Effector memory CD4-positive, alpha-beta T cell (primary cell): ENCODE data around the gene RAPGEF6.
"Not testable (repeated sequence)": the region's sequence is repeated elsewhere in the genome, so short reads cannot be mapped to it uniquely, and the experiment has no call there.

Source experiments
- DNase-seq, 3 donors: peaks; one replicate each; pipeline ENCODE4 v3.0.0-alpha.2; 2020
- H3K27ac ChIP-seq: 2 replicates; pipeline ENCODE4 v1.7.0; 2013; ENCODE audit warnings: mild to moderate bottlenecking, low read length, moderate library complexity; ENCODE audit not compliant: insufficient read depth, poor library complexity, severe bottlenecking
- H3K27me3 ChIP-seq: replicated peaks from 2 replicates; pipeline ENCODE4 v1.7.0; 2013; ENCODE audit warnings: mild to moderate bottlenecking, low read length; ENCODE audit not compliant: insufficient read depth, control insufficient read depth, poor library complexity, severe bottlenecking
- H3K36me3 ChIP-seq: 2 replicates; pipeline ENCODE4 v1.7.0; 2013; ENCODE audit warnings: mild to moderate bottlenecking, low read length, moderate library complexity; ENCODE audit not compliant: control insufficient read depth, insufficient read depth
- H3K4me1 ChIP-seq: 2 replicates; pipeline ENCODE4 v1.7.0; 2013; ENCODE audit warnings: low read length, mild to moderate bottlenecking; ENCODE audit not compliant: control insufficient read depth, insufficient read depth, poor library complexity, severe bottlenecking
- H3K4me3 ChIP-seq: 2 replicates; pipeline ENCODE4 v1.7.0; 2013; ENCODE audit warnings: low read length, low read depth, mild to moderate bottlenecking; ENCODE audit not compliant: insufficient read depth, poor library complexity, severe bottlenecking
- H3K9me3 ChIP-seq: 2 replicates; pipeline ENCODE4 v1.7.0; 2013; ENCODE audit warnings: mild to moderate bottlenecking, low read length, moderate library complexity; ENCODE audit not compliant: control insufficient read depth
- total RNA-seq, 3 donors: gene quantifications; one replicate each; lab custom pipeline; 2026; lab: John Stamatoyannopoulos, UW

RAPGEF6 gene, protein sequence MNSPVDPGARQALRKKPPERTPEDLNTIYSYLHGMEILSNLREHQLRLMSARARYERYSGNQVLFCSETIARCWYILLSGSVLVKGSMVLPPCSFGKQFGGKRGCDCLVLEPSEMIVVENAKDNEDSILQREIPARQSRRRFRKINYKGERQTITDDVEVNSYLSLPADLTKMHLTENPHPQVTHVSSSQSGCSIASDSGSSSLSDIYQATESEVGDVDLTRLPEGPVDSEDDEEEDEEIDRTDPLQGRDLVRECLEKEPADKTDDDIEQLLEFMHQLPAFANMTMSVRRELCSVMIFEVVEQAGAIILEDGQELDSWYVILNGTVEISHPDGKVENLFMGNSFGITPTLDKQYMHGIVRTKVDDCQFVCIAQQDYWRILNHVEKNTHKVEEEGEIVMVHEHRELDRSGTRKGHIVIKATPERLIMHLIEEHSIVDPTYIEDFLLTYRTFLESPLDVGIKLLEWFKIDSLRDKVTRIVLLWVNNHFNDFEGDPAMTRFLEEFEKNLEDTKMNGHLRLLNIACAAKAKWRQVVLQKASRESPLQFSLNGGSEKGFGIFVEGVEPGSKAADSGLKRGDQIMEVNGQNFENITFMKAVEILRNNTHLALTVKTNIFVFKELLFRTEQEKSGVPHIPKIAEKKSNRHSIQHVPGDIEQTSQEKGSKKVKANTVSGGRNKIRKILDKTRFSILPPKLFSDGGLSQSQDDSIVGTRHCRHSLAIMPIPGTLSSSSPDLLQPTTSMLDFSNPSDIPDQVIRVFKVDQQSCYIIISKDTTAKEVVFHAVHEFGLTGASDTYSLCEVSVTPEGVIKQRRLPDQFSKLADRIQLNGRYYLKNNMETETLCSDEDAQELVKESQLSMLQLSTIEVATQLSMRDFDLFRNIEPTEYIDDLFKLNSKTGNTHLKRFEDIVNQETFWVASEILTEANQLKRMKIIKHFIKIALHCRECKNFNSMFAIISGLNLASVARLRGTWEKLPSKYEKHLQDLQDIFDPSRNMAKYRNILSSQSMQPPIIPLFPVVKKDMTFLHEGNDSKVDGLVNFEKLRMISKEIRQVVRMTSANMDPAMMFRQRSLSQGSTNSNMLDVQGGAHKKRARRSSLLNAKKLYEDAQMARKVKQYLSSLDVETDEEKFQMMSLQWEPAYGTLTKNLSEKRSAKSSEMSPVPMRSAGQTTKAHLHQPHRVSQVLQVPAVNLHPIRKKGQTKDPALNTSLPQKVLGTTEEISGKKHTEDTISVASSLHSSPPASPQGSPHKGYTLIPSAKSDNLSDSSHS (N-terminal part only)
- 31.9 to 38.1 (median 37.3) reads per million in 3 donors for total RNA-seq

DNA sequence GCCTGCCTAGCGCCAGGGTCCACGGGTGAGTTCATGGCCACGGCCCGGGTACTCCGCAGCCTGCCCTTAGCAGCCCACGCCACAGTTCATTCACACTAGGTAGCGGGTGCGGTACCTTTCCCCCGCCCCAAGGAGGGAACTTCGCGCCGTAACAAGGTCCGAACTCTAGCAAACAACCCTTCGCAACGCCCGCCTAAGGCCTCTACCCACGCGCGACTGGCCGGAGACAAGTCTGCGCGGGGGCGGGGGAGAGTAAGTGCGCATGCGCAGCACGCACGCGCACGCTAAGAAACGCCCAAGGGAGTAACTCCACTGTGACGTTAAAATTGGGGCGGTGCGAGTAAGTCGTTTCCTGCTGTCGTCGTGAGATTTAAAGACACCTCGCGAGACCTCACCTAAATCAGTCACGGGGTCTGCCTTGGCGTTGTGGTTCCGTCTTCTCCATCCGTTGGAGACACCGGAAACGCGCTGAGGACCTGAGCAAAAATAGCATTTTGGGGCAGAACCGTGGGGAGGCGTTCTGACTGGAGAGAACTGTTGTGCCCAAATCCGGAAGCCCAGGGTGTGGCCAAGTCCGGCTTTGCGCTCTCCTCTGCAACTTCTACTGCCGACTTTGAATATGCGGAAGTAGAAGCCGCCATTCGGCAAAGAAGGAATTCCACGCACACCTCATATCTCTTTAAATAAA lies at the start of gene RAPGEF6:
Gene RAPGEF6, minus strand, starts transcription at position 234 of the 688 bp plus-strand sequence. Its CDS starts 199 bp downstream, at position 35.
- peak; percentile 96 to 98 (median 97) for DNase-seq
- no peaks in the 10 kb centered on the region for H3K9me3 ChIP-seq
- no peaks in the 10 kb centered on the region for H3K27me3 ChIP-seq
- no peaks in the 10 kb centered on the region for H3K36me3 ChIP-seq
- peak within 1 kb of the TSS; percentile 97 for H3K27ac ChIP-seq
- peak within 1 kb of the TSS; percentile 81 for H3K4me3 ChIP-seq
- H3K4me1 ChIP-seq, result peaks cover 30% of the 10 kb centered on the region

DNA sequence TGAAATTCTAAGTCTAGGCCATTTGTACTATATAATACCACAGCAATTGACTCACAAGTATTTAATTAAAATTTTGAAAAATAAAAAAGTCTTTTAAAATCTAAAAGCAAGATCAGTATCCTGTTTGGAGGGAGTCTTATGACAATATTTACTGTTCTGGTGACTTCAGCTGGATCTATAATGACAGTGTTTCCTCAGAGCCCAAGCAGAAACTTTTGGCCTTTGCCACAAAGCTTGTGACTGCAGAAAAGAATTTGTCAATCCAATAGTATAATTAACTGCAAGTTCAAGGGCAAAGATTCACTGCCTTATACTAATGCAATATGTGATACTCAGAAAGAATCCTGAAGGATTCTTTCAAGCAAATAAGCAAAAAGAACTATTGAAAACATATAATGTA lies 49.6 kb upstream of the RAPGEF6 start:
- DNase-seq, result no peak
- H3K27ac ChIP-seq, result no peak overlapping the region

DNA sequence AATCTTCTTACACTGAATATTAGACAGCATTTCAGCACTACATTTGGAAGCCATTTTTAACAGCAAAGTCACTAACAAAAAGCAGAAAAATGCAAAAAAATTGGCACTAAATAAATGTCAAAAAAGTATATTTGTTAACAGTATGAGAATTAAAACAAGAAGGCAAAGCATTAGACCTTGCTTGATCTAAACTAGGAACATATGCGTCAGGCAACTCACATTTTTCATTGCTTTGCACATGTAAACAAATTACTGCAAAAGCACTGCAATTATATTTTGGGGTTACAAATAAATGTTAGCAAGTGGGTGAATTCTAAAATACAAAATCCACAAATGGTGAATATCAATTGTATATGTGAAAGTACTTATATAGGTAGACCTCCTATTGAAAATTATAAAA lies 49.0 kb upstream of the RAPGEF6 start:
- Histone ChIP-seq H3K9me3 (no peaks in the 10 kb centered on the region), H3K4me3 (no peak overlapping the region), H3K36me3 (peaks cover 7% of the 10 kb centered on the region), H3K27ac (no peak overlapping the region), H3K27me3 (no peaks in the 10 kb centered on the region), H3K4me1 (no peaks in the 10 kb centered on the region)
- DNase-seq, result no peak

More for the DNA sequence above, 49.6 kb upstream of the RAPGEF6 start:
- Histone ChIP-seq H3K36me3 (peaks cover 7% of the 10 kb centered on the region), H3K9me3 (no peaks in the 10 kb centered on the region), H3K27me3 (no peaks in the 10 kb centered on the region), H3K4me3 (no peak overlapping the region), H3K4me1 (no peaks in the 10 kb centered on the region)

DNA sequence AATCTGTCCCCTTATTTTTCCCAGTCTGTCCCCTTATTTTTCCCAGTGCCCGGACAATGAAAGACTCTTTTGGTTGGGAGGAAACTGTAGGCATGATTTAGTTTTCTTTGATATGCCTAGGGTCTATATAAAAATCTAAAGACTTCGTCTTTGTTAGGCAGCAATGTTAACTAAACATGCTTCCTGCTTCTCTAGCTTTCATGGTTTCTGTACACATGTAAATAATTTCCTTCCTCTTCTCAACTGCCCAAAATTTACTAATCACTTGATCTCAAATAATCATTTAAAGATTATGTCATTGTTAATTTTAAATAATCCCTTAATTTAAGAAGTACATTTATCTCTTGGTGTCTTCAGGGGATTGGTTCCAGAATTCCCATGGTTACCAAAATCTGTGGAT lies 47.8 kb upstream of the RAPGEF6 start:
- Histone ChIP-seq H3K36me3 (peaks cover 7% of the 10 kb centered on the region), H3K9me3 (no peaks in the 10 kb centered on the region), H3K4me1 (no peaks in the 10 kb centered on the region), H3K4me3 (no peak overlapping the region), H3K27me3 (no peaks in the 10 kb centered on the region), H3K27ac (no peak overlapping the region)
- DNase-seq, result no peak

DNA sequence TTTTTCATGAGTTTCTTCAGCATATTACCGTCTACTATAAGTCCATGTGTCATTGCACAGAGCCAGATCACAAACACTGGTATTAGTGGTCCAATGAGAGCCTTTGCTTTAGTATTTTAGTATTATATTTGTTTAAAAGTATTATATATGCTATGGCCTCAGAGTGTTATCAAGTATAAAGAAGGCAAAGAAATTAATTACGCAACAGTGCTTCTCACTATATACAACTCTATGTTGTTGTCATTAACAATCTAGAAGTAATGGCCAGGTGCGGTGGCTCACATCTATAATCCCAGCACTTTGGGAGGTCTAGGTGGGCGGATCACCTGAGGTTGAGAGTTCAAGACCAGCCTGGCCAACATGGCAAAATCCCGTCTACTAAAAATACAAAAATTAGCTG lies 47.1 kb upstream of the RAPGEF6 start:
- no peak for DNase-seq
- Histone ChIP-seq H3K27ac (no peak overlapping the region), H3K4me1 (no peaks in the 10 kb centered on the region), H3K27me3 (no peaks in the 10 kb centered on the region), H3K4me3 (no peak overlapping the region), H3K36me3 (peaks cover 10% of the 10 kb centered on the region), H3K9me3 (no peaks in the 10 kb centered on the region)

DNA sequence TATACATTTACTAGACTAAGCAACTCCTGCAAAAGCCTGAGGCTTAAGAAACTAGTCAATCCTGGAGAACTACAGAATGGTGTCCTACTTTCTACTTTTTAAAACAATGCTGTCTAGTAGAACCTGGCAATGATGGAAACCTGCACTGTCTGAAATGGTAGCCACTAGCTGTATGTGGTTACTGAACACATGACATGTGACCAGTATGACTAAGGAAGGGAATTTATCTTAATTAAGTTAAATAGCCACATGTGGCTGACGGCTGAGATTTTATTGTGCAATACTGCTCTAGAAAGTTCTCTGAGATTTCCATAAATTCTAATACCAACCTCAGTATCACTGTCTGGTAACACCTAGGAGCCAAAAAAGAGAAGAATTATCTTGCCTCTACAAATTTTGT lies 44.9 kb upstream of the RAPGEF6 start:
- no peaks in the 10 kb centered on the region for H3K4me1 ChIP-seq
- no peak overlapping the region for H3K27ac ChIP-seq
- H3K27me3 ChIP-seq, result no peaks in the 10 kb centered on the region
- H3K4me3 ChIP-seq, result no peak overlapping the region
- peaks cover 18% of the 10 kb centered on the region for H3K36me3 ChIP-seq
- no peaks in the 10 kb centered on the region for H3K9me3 ChIP-seq
- DNase-seq, result no peak

DNA sequence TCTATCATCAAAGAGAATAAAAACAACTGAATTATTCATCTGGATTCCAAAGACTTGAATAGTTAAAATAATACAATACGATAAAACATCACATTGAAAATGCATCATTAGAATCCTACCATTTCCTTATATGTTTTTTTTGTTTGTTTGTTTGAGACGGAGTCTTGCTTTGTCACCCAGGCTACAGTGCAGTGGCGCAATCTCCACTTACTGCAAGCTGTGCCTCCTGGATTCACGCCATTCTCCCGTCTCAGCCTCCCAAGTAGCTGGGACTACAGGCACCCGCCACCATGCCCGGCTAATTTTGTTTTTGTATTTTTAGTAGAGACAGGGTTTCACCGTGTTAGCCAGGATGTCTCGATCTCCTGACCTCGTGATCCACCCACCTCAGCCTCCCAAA lies 43.2 kb upstream of the RAPGEF6 start:
- not testable (repeated sequence) for H3K4me3 ChIP-seq, H3K27me3 ChIP-seq, H3K9me3 ChIP-seq, H3K27ac ChIP-seq, H3K4me1 ChIP-seq, DNase-seq
- H3K36me3 ChIP-seq, result peaks cover 18% of the 10 kb centered on the region

DNA sequence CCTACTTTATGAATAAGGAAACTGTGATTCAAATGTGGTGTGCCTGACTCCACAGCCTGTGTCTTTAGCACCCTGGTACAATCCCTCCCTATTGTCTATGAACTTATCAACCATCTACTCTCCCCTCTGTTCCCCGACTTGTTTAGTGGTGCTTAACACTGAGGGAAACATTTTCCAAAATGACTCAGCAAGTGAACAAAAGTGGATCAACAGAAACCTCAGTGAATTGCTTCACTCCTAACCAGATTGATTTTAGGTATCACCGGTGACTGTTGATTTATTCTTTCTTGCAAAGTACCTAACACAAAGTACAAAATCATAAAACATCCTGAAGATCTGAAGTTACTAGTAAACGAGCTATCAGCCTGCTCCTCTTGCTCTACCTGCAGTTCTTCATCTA lies 42.1 kb upstream of the RAPGEF6 start:
- Histone ChIP-seq H3K27ac (no peak overlapping the region), H3K4me1 (no peaks in the 10 kb centered on the region), H3K36me3 (peaks cover 24% of the 10 kb centered on the region), H3K27me3 (no peaks in the 10 kb centered on the region), H3K4me3 (no peak overlapping the region), H3K9me3 (no peaks in the 10 kb centered on the region)
- DNase-seq, result no peak

DNA sequence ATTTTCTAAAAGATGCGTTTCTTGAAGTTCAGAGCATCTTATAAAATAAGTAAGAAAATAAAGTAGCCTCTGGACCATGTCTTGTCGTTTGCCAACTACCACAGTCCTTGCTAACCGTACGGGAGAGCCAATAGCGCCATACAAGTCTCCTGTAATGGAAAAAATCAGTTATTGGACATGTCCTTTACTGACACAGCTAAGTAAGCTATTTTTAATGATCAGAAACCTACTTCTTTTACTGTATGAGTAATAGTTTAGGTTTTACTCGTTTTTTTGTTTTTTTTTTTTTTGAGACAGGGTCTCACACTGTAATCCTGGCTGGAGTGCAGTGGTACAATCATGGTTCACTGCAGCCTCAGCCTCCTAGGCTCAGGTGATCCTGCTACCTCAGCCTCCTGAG lies 37.7 kb upstream of the RAPGEF6 start:
- H3K4me1 ChIP-seq, result no peaks in the 10 kb centered on the region
- DNase-seq, result no peak
- H3K36me3 ChIP-seq, result peaks cover 36% of the 10 kb centered on the region
- H3K27ac ChIP-seq, result no peak overlapping the region
- no peak overlapping the region for H3K4me3 ChIP-seq
- H3K27me3 ChIP-seq, result no peaks in the 10 kb centered on the region
- H3K9me3 ChIP-seq, result no peaks in the 10 kb centered on the region
